HAP-1 (cell line): ENCODE measurements around the gene EPX.

Source experiments
- DNase-seq, 2 experiments: peaks; one replicate each; pipeline ENCODE4 v3.0.0-alpha.2; 2016 to 2020; ENCODE audit warnings: low spot score in 2 of 2
- H3K27me3 ChIP-seq: fragments of 250-450 bp; sonication (Bioruptor Pico); 2 replicates; pipeline ENCODE4 v1.5.1; 2020; ENCODE audit warnings: low read depth, mild to moderate bottlenecking, moderate library complexity
- H3K36me3 ChIP-seq: fragments of 250-450 bp; sonication (Bioruptor Pico); replicated peaks from 2 replicates; pipeline ENCODE4 v1.5.1; 2020; ENCODE audit warnings: mild to moderate bottlenecking
- H3K4me1 ChIP-seq: fragments of 250-450 bp; sonication (Bioruptor Pico); 2 replicates; pipeline ENCODE4 v1.5.1; 2020; ENCODE audit warnings: mild to moderate bottlenecking
- H3K4me3 ChIP-seq: fragments of 250-450 bp; sonication (Bioruptor Pico); 2 replicates; pipeline ENCODE4 v1.5.1; 2020; ENCODE audit warnings: mild to moderate bottlenecking, moderate library complexity
- H3K9me3 ChIP-seq: fragments of 250-450 bp; sonication (Bioruptor Pico); 2 replicates; pipeline ENCODE4 v1.5.1; 2020; ENCODE audit warnings: mild to moderate bottlenecking, moderate library complexity
- in situ Hi-C: fragments of 300-500 bp; cut with MboI; formaldehyde crosslinking; loops from 3 replicates; pipeline ENCODE4 v1.14.3; 2020; ENCODE audit warnings: low sequenced_read_pairs, inconsistent platforms, mixed read lengths

Gene EPX

DNA sequence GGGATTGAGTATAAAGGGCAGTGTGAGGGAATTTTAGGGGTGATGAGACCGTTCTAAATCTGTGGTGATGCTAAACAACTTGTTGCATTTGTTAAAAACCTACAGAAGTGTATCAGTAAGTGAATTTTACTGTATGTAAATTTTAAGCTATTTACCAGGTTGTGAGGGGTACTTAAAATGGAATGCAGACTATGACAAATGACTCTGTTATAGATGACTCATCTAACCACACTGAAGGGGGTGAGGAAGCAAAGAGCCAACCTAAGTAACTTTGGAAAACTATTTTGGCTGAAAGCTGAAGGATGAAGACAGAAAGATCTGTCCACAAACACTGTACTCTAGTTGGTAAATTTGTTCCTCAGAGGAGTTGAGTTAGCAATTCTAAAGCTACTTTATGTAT is 31.8 kb downstream of the EPX start:
- Histone ChIP-seq H3K4me3 (no peak overlapping the region), H3K9me3 (no peaks in the 10 kb centered on the region), H3K4me1 (peaks cover 4% of the 10 kb centered on the region), H3K27me3 (no peaks in the 10 kb centered on the region; the same call in 1 of the 2 replicates), H3K36me3 (no peaks in the 10 kb centered on the region)
- no peak for DNase-seq
- in situ Hi-C loops = no loop called here

DNA sequence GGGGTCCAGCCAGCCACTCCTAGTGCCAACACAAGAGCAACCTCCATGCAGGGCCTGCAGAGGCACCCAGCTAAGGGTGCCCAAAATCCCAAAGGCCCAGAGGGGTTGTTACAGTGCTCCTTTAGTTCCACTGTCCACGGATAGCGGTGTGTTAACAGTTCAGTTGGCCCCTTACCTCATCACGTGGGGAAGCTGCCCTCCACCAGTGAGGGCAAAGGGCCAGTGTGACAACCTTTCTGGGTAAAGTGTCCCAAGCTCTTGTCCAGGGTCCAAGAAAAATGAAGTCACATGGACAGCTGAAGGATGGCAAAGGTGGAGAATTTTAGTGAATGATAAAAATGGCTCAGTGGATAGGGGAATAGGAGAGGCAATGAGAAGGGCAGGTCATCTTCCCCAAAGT is 35.2 kb downstream of the EPX start:
- no peaks in the 10 kb centered on the region; the same call in 1 of the 2 replicates for H3K4me1 ChIP-seq
- H3K27me3 ChIP-seq = peaks cover 3% of the 10 kb centered on the region
- H3K36me3 ChIP-seq = no peaks in the 10 kb centered on the region
- no peak for DNase-seq
- in situ Hi-C loops = no loop called here
- H3K4me3 ChIP-seq = no peak overlapping the region
- H3K9me3 ChIP-seq = no peaks in the 10 kb centered on the region

- no peaks in the 10 kb centered on the region for H3K36me3 ChIP-seq
- no peak for DNase-seq
- no peaks in the 10 kb centered on the region for H3K9me3 ChIP-seq
- H3K4me3 ChIP-seq = no peak overlapping the region
- H3K27me3 ChIP-seq = peaks cover 11% of the 10 kb centered on the region
- in situ Hi-C loops = no loop called here
- H3K4me1 ChIP-seq = no peaks in the 10 kb centered on the region; the same call in 1 of the 2 replicates
These were observed 36.2 kb downstream of the EPX start for GRCh38 chr17:58228679-58229078.

GRCh38 chr17:58229384-58229783 is 36.9 kb downstream of the EPX start:
- Histone ChIP-seq H3K9me3 (no peaks in the 10 kb centered on the region), H3K4me3 (no peak overlapping the region), H3K4me1 (no peaks in the 10 kb centered on the region), H3K36me3 (no peaks in the 10 kb centered on the region), H3K27me3 (peaks cover 15% of the 10 kb centered on the region)
- in situ Hi-C loops = no loop called here
- no peak for DNase-seq

DNA sequence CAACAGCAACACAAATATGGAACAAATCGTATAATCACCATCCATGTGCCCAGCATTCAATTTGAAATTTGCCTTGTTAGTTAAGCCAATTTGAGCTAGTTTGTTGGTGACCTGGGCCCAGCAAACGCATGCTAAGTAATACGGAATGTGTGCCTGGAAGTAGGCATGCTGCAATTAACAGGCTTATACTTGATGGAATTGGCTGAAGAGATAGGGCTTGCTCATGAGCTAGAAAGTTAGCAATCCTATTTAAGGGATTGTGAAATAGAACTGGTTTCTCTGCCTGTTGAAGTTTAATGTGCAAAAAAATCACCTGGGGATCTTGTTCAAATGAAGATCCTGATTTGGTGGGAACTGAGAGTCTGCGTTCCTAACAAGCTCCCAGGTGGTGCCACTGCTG is 37.4 kb downstream of the EPX start:
- no peaks in the 10 kb centered on the region for H3K36me3 ChIP-seq
- peaks cover 20% of the 10 kb centered on the region for H3K27me3 ChIP-seq
- H3K4me1 ChIP-seq = no peaks in the 10 kb centered on the region
- in situ Hi-C loops = no loop called here
- no peaks in the 10 kb centered on the region for H3K9me3 ChIP-seq
- no peak overlapping the region for H3K4me3 ChIP-seq
- DNase-seq = no peak

DNA sequence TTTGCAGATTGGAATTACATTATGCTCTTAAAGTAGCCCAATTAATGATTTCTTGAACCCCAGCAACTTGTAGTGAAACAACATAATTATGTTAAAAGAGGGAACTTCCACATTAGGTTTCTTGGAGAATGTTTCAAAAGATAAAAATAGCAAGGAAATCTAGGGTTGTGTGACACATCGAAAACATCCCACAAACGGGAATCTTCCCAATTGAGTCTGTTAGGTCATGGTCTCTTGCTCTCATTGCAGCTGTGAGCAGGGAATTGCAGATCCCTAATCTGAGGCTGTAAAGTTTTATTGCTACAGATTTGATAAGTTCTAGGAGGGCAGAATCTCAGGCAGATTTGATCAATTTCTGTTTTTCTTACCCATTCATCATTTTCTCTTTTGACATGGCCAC is 39.1 kb downstream of the EPX start:
- in situ Hi-C loops = no loop called here
- no peak overlapping the region for H3K4me3 ChIP-seq
- H3K4me1 ChIP-seq = no peaks in the 10 kb centered on the region
- H3K36me3 ChIP-seq = no peaks in the 10 kb centered on the region
- no peak for DNase-seq
- no peaks in the 10 kb centered on the region for H3K9me3 ChIP-seq
- H3K27me3 ChIP-seq = peaks cover 32% of the 10 kb centered on the region

DNA sequence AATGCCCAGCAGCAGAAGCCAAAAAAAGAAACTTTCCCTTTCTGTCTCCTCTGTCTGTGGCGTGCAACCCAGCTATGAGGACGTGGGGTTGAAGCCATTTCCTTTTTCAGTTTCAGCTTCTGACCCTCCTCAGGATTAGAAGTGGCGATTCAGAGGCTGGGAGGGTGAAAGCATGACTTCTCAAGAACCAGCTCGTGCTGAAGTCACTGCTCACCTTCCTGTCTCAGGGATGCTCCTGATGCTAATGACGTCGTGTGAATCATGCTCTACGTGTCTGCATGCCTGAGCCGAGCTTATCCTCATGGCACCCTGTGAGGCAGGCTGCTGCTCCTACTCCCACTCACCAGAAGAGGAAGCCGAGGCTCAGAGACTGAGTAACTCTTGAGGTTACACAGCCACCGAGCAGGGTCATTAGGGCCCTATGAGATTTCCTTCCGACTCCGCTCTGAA is 40.2 kb downstream of the EPX start:
- H3K4me3 ChIP-seq = no peak overlapping the region
- H3K4me1 ChIP-seq = no peaks in the 10 kb centered on the region
- H3K27me3 ChIP-seq = peaks cover 40% of the 10 kb centered on the region
- H3K9me3 ChIP-seq = no peaks in the 10 kb centered on the region
- no peaks in the 10 kb centered on the region for H3K36me3 ChIP-seq
- DNase-seq = no peak
- in situ Hi-C loops = no loop called here

- Histone ChIP-seq H3K4me1 (no peaks in the 10 kb centered on the region), H3K27me3 (peaks cover 43% of the 10 kb centered on the region), H3K9me3 (no peaks in the 10 kb centered on the region), H3K4me3 (no peak overlapping the region), H3K36me3 (no peaks in the 10 kb centered on the region)
- in situ Hi-C loops = no loop called here
- DNase-seq = no peak
These were observed 41.0 kb downstream of the EPX start for GRCh38 chr17:58233543-58233942.

DNA sequence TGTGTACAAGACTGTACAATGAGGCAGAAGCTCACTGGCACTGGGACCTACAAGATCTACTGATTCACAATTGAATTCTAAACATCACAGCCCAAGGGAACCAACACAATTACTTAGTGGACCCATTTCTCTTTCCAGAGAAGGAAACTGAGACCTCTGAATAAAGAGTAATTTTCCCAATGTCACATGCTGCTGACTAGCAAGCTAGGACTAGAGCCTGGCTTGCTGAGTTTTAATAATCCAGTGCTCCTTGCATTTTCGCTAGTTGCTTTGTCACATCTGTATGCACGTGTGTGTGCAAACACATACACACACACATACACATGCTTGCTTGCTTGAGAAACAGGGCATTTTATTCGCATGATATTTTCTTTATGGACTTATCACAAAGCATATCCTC is 42.0 kb downstream of the EPX start:
- Histone ChIP-seq H3K4me3 (no peak overlapping the region), H3K36me3 (no peaks in the 10 kb centered on the region), H3K9me3 (no peaks in the 10 kb centered on the region), H3K4me1 (no peaks in the 10 kb centered on the region), H3K27me3 (peaks cover 53% of the 10 kb centered on the region)
- in situ Hi-C loops = no loop called here
- no peak for DNase-seq

DNA sequence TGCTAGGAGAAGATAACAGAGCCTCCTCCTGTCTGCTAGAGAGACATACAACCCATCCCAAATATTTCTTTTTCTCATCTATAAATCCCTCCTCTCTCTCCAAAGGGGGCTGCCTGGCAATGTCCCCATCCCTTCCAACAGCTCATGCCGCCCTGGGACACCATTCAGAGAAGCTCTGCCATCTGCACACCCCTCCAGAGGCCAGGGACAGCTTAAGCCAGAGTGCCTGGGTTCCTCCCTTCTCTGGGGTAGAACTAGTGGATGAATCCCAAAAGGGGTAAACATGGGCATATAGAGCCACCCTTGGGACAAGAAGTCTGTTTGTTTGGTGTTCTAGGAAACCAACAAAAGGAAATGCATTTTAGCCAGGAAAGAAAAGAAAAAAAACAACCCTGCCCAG is 43.3 kb downstream of the EPX start:
- in situ Hi-C loops = no loop called here
- Histone ChIP-seq H3K4me3 (no peak overlapping the region), H3K36me3 (no peaks in the 10 kb centered on the region), H3K9me3 (no peaks in the 10 kb centered on the region), H3K27me3 (peaks cover 65% of the 10 kb centered on the region), H3K4me1 (no peaks in the 10 kb centered on the region)
- DNase-seq = no peak

GRCh38 chr17:58236394-58236793 is 43.9 kb downstream of the EPX start:
- Histone ChIP-seq H3K36me3 (no peaks in the 10 kb centered on the region), H3K9me3 (no peaks in the 10 kb centered on the region), H3K4me1 (no peaks in the 10 kb centered on the region), H3K27me3 (peaks cover 65% of the 10 kb centered on the region), H3K4me3 (no peak overlapping the region)
- no peak for DNase-seq
- in situ Hi-C loops = no loop called here

- Histone ChIP-seq H3K27me3 (peaks cover 60% of the 10 kb centered on the region), H3K4me3 (no peak within 1 kb of the TSS), H3K36me3 (no peaks in the 10 kb centered on the region), H3K9me3 (no peaks in the 10 kb centered on the region), H3K4me1 (no peaks in the 10 kb centered on the region)
- no peak for DNase-seq
- in situ Hi-C loops = no loop called here
These were observed 45.7 kb downstream of the EPX start, which contains the start of gene LPO for GRCh38 chr17:58238147-58238634. TSS of gene LPO (plus strand) at chr17:58238584. CDS start at chr17:58242980, 4,396 bp downstream.

DNA sequence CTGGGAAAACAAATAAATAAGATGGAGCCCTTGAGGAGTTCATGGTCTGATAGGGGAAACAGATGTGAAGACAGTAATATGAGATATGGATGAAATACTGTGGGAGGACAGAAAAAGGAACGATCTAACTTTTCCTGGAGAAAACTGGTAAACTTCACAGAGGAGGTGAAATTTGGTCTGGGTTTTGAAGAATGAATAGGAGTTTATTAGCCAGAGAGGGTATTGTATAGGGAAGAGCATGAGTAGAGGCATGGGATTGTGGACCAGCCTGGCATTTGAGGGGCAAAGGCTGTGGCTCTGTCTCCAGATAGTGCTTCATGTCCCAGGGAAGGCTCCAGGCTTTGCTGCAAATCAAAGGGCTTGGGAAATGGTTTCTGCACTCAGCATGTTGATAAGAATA is 47.5 kb downstream of the EPX start:
- Histone ChIP-seq H3K36me3 (no peaks in the 10 kb centered on the region), H3K9me3 (no peaks in the 10 kb centered on the region), H3K4me3 (no peak overlapping the region), H3K4me1 (no peaks in the 10 kb centered on the region), H3K27me3 (peaks cover 49% of the 10 kb centered on the region)
- in situ Hi-C loops = no loop called here
- DNase-seq = no peak

- Histone ChIP-seq H3K27me3 (peaks cover 34% of the 10 kb centered on the region), H3K4me1 (no peaks in the 10 kb centered on the region), H3K4me3 (no peak overlapping the region), H3K9me3 (no peaks in the 10 kb centered on the region), H3K36me3 (no peaks in the 10 kb centered on the region)
- in situ Hi-C loops = no loop called here
- DNase-seq = no peak
These were observed 49.8 kb downstream of the EPX start for GRCh38 chr17:58242171-58242784.

DNA sequence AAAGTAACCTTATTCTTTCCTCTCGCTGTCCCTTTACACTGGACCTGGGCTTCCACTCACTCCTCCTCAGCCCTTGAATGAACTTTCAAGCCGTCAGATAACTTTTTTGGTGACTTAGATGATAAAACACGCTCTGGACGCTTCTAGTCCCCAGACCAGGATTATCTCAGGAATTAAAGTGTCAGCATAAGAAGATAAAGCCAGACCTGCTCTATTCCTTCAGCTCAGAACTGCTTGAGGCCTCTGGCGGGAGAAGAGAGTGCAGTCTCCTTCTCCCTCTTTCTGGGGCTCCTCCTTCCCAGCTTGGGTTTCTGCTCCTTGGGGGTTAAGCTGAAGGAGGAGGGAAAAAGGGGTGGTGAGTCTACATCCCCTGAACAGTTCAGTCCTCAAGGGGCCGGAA is 52.4 kb downstream of the EPX start:
- Histone ChIP-seq H3K4me1 (no peaks in the 10 kb centered on the region), H3K9me3 (no peaks in the 10 kb centered on the region), H3K27me3 (peaks cover 14% of the 10 kb centered on the region), H3K4me3 (no peak overlapping the region), H3K36me3 (no peaks in the 10 kb centered on the region)
- no peak for DNase-seq
- in situ Hi-C loops = no loop called here
